RWPE1 (cell line): ENCODE results near the gene LYSMD1.
"Not testable (repeated sequence)": the region's sequence is repeated elsewhere in the genome, so short reads cannot be mapped to it uniquely, and the experiment has no call there.

Source experiments
- CTCF ChIA-PET: fragments of 350-600 bp; sonication (Branson Sonifier 250); formaldehyde crosslinking; extraction: SDS; loops from one replicate; lab custom pipeline; 2021; lab: Yijun Ruan, JAX
- POLR2A ChIA-PET: fragments of 400-600 bp; formaldehyde crosslinking; extraction: SDS; loops from one replicate; lab custom pipeline; 2020; ENCODE audit warnings: antibody characterized with exemption; ENCODE audit not compliant: low non-redundant PET; lab: Yijun Ruan, JAX
- DNase-seq: peaks from one replicate; pipeline ENCODE4 v3.0.0; 2012; ENCODE audit warnings: low spot score
- H3K27ac ChIP-seq: fragments of 450-650 bp; 2 replicates; pipeline ENCODE4 v1.5.1; 2017
- CTCF ChIP-seq: fragments of 450-650 bp; conservative IDR thresholded peaks from 2 replicates; pipeline ENCODE4 v1.5.1; 2017; ENCODE audit warnings: low read depth, mild to moderate bottlenecking

LYSMD1 gene, protein sequence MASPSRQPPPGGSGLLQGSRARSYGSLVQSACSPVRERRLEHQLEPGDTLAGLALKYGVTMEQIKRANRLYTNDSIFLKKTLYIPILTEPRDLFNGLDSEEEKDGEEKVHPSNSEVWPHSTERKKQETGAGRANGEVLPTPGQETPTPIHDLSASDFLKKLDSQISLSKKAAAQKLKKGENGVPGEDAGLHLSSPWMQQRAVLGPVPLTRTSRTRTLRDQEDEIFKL

DNA sequence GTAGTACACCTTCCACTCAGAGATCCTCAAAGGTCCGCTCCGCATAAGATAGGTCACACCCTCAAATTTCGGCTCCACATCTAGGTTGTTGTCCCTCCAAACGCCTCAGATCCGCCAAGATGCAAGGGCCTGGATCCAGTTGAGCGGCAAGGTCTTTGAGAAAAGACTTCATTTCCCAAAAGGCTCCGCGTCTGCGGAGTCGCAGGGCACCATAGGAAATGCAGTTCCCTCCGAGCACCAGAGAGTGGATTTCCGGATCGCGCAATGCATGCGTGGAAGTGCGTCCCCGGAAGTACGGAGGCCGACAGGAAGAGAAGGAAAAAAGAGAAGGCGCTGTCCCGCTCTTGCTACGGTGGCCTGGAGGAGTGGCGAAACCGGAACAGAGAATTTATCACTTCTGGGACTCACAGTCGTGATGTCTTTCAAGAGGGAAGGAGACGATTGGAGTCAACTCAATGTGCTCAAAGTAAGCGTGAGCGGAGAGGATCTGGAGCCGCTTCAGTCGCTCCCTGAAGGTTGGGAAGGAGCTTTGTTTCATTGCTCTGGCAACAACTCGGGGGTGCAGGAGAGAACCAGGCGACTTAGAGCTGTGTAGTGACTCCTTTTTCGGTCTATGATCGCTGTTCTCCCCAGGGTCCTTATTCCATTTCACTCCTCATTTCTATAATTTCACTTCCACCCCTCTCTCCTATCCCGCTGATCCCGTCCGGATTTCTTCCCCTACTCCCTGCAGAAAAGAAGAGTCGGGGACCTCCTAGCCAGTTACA is at the start of gene LYSMD1, which contains the start of gene SCNM1:
LYSMD1 (minus strand) TSS at position 165 of the 767 bp plus-strand sequence. CDS start 644 bp downstream, outside the sequence.
SCNM1 (plus strand) TSS at position 407 of the 767 bp plus-strand sequence; CDS start at position 416, 9 bp downstream.
- no peak for TF ChIP-seq CTCF
- ChIA-PET CTCF (no interaction called here), POLR2A (no interaction called here)
- H3K27ac ChIP-seq, result peak within 1 kb of the TSS; percentile 84
- peak; percentile 96 for DNase-seq

DNA sequence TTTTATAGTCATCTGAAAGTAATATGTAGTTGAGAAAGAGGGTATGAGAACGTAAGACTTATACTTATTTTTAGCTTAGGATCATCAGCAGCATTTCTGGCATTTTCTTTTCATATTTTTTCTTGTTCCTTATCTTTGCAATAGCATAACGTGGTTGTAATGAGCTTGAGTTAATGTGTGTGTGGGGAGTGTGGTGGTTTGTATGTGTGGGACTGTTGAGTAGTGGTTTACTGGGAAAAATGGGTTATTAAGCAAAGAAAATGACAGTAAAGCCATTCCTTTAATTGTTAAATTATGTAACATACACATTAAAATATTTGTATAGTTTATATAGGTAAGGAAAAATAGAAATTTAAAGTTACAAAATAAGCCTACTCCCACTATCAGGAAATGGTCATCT is 47.9 kb upstream of the LYSMD1 start:
- H3K27ac ChIP-seq, result no peak overlapping the region
- CTCF ChIA-PET, result interaction anchor here (1.0 kb wide), 1 partner anchor 14 kb away, joined by 3 read pairs; no protein-coding TSS in a partner anchor
- POLR2A ChIA-PET, result no interaction called here
- no peak for TF ChIP-seq CTCF
- no peak for DNase-seq

DNA sequence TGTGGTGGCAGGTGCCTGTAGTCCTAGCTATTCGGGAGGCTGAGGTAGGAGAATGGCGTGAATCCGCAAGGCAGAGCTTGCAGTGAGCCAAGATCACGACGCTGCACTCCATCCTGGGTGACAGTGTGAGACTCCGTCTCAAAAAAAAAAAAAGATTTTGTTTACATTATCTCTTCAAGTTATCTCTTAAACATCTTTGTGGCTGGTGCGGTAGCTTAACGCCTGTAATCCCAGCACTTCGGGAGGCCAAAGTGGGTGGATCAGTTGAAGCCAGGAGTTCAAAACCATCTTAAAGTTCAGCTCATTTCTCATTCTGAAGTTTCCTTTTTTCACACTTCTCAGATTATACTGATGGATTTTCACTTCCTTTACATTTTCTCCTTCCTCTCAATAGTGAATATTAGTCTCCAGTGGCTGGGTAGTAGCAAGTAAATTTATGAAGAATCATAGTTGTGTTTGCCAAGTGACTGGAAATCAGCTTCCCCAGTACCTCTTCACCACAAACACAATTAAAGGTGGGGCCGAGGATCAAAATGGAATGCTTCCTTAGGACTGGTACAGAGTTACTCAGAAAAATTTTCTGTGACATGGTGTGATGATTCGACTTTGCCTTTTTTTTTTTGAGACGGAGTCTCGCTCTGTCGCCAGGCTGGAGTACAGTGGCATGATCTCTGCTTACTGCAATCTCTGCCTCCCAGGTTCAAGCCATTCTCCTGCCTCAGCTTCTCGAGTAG is 46.4 kb upstream of the LYSMD1 start:
- DNase-seq, result no peak
- H3K27ac ChIP-seq, result peak overlapping the region; percentile 55
- ChIA-PET CTCF (interaction anchor here (0.7 kb wide), 2 partner anchors 101 to 136 kb away, joined by 3 to 4 read pairs; no protein-coding TSS in a partner anchor), POLR2A (no interaction called here)
- TF ChIP-seq CTCF, result no peak

DNA sequence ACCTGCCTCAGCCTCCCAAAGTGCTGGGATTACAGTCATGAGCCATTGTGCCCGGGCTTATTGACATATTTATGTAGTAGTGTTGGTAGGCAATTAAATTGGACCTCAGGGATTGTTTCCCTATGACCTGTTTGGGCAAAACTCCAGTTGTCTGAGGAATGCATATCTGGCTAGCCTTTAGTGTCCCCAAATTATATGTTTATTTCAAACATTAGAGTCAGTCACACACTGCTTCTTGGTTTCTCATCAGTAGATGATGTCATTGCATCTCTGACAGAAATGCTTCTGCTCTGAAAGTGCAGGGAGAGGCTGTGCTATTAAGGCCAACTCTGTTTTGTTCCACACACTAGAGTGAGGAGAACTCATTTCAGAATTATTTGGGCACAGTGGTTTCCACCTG is 45.1 kb upstream of the LYSMD1 start:
- ChIA-PET POLR2A (no interaction called here), CTCF (no interaction called here)
- peak overlapping the region; percentile 55 for H3K27ac ChIP-seq
- TF ChIP-seq CTCF, result no peak
- DNase-seq, result no peak

DNA sequence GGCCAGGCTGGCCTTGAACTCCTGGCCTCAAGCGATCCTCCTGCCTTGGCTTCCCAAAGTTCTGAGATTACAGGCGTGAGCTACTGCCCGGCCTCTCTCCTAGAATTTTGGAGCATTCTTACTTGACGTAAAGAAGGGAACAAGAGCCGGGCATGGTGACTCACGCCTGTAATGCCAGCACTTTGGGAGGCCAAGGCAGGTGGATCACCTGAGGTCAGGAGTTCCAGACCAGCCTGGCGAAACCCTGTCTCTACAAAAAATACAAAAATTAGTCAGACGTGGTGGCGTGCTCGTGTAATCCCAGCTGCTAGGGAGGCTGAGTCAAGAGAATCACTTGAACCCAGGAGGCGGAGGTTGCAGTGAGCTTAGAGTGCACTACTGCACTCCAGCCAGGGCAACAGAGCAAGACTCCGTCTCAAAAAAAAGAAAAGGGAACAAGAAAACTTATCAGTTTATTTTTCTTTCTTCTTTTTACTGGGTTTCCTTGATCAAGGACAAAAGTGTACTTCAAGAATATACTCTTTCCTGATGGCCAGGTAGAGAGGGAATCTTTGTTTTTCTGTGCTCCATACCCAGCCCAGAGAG is 39.8 kb upstream of the LYSMD1 start:
- DNase-seq, CTCF ChIA-PET, POLR2A ChIA-PET: not testable (repeated sequence)
- H3K27ac ChIP-seq, result peak overlapping the region; percentile 45

GRCh38 chr1:151199873-151200581 is 34.3 kb upstream of the LYSMD1 start:
- DNase-seq, result peak; percentile 83
- ChIA-PET CTCF (no interaction called here), POLR2A (interaction anchor here (0.7 kb wide), 1 partner anchor 33 kb away, joined by 3 read pairs; no protein-coding TSS in a partner anchor)
- H3K27ac ChIP-seq, result peak overlapping the region; percentile 98
- no peak for TF ChIP-seq CTCF
